Astrocyte (in vitro differentiated cells and primary cell): ENCODE measurements around the gene XPO6.

Source experiments
- CTCF ChIP-seq: IDR thresholded peaks from 2 replicates; pipeline ENCODE4 v1.5.1; 2011; ENCODE audit warnings: low read depth, mild to moderate bottlenecking, inconsistent platforms, low read length, moderate library complexity; ENCODE audit not compliant: insufficient read depth
- EZH2 ChIP-seq: IDR thresholded peaks from 2 replicates; pipeline ENCODE4 v1.6.1; 2012; ENCODE audit warnings: mild to moderate bottlenecking, low read length, inconsistent platforms; ENCODE audit not compliant: insufficient read depth

- TF ChIP-seq CTCF (no peak), EZH2 (no peak)
Measured at GRCh38 chr16:28211758-28212531, at the start of gene XPO6.
